Fibroblast of skin of scalp (primary cell): ENCODE measurements around the gene GPS1.

Experiments used
- DNase-seq: peaks from one replicate; pipeline ENCODE4 v3.0.0-alpha.2; 2013

Gene GPS1

DNA sequence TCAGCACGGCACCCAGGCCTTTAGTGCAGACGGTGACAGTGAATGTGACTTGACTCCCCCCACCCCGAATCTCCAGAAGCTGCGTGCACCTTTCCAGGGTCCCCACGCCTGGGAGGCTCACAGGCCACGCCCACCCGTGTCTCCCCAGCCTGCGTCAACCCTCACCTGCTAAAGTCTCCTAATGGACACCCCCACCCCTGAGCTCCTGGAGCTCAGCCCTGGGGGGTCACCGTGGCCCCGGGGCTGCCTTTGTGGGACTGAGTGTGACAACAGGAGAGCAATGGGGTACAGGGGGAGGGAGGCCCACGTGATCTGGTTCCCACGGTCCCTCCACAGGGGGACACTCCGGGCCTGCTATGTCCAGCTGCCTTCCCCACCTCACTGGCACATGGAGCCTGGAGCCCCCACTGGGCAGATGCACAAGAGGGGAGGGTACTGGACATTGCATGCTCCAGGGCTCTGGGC lies 53.8 kb downstream of the GPS1 start:
- DNase-seq: no peak

DNA sequence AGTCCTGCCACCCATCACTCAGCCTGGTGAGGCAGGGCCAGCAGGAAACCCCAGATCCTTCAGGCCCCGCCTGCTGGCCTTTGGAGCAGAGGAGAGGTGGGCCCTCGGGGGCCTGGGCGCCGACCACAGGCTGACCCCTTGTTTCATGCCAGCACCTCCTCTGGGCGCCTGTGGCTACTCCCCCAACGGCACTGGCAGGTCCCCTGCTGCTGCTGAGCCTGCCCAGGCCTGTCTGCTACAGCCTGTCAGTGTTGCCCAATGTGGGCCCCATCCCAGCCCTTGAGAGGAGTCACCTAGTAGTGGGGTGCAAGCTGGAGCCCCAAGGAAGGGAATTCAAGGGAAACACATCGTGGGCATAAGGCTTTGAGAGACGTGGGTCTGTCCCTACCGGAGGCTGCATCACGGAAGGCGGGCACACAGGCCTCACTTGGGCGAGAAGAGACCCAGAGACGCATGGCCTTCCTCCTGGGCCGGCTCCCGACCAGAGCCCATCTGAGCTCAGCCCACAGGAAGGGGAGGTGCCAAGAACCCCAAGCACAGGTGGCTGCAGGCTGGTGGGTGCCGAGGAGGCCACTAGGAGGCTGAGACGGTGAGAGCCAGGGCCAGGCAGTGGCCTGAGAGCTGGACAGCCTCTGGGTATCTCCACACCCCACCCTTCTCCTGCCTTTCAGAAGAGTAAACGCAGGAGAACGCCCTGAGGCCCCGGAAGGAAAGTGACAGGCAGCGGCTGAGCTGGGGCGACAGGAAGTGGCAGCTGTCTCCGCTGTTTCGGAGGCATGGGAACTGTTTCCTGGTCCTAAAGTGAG lies 54.4 kb downstream of the GPS1 start:
- DNase-seq: peak; percentile 33

- DNase-seq: no peak
These were observed 55.1 kb downstream of the GPS1 start for GRCh38 chr17:82106688-82107305.
